ENCODE measurements around the gene TRIM14.
"Not testable (repeated sequence)": the region's sequence is repeated elsewhere in the genome, so short reads cannot be mapped to it uniquely, and the experiment has no call there.

TRIM14 gene

GRCh38 chr9:98022447-98022846 lies 96.6 kb downstream of the TRIM14 start:
- DNase-seq (ENCODE audit: insufficient read length, low spot score) (no peak), FAIRE-seq (no peak)
- TF ChIP-seq CTCF (IDR thresholded peaks at IDR 0.05; ENCODE audit: insufficient read depth, missing control alignments) = no peak

DNA sequence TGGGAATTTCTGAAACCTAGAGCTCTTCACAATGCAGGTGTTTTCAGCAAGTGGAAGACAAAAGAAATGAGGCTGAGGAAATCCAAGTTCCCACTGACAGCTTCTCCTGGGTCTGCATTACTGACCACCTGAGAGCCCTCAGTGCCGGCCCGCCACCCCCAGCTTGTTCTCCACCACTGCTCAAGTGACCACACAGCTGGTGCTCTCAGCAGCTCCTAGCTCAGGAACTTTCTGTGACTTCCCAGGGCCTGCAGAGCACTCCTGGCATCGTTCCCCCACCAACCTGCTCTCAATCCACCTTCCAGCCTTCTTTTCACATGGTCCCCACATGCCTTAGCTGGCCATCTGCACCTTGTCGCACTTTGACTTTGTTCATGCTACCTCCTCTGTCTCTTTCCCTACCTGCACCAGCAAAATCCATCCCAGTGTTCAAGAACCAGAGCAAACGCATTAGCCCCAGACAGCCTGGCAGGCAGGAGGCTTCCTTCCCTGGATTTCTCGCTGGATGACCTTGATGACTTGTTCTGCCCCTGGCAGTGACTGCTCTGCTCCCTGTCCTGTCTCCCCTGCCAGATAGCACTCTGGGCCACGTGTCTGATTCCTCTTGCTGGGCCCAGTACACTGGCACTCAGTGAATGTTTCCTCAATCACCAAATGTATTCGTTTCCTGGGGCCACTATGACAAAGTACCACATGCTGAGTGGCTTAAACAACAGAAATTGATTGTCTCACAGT lies 97.5 kb downstream of the TRIM14 start:
- no peak for FAIRE-seq
- no peak for TF ChIP-seq CTCF (IDR thresholded peaks at IDR 0.05; ENCODE audit: insufficient read depth, missing control alignments)

GRCh38 chr9:98020476-98021145 lies 98.4 kb downstream of the TRIM14 start:
- DNase-seq (ENCODE audit: insufficient read length, low spot score) (no peak), FAIRE-seq (no peak)
- no peak for TF ChIP-seq CTCF (IDR thresholded peaks at IDR 0.05; ENCODE audit: insufficient read depth, missing control alignments)

More for the DNA sequence above, 97.5 kb downstream of the TRIM14 start:
- no peak for DNase-seq (ENCODE audit: insufficient read length, low spot score)

GRCh38 chr9:98019869-98020268 lies 99.2 kb downstream of the TRIM14 start:
- not testable (repeated sequence) for FAIRE-seq

More at GRCh38 chr9:98019869-98020268, 99.2 kb downstream of the TRIM14 start:
- DNase-seq (ENCODE audit: insufficient read length, low spot score) = not testable (repeated sequence)
